ENCODE results near the gene GLI3.

The GLI3 gene

DNA sequence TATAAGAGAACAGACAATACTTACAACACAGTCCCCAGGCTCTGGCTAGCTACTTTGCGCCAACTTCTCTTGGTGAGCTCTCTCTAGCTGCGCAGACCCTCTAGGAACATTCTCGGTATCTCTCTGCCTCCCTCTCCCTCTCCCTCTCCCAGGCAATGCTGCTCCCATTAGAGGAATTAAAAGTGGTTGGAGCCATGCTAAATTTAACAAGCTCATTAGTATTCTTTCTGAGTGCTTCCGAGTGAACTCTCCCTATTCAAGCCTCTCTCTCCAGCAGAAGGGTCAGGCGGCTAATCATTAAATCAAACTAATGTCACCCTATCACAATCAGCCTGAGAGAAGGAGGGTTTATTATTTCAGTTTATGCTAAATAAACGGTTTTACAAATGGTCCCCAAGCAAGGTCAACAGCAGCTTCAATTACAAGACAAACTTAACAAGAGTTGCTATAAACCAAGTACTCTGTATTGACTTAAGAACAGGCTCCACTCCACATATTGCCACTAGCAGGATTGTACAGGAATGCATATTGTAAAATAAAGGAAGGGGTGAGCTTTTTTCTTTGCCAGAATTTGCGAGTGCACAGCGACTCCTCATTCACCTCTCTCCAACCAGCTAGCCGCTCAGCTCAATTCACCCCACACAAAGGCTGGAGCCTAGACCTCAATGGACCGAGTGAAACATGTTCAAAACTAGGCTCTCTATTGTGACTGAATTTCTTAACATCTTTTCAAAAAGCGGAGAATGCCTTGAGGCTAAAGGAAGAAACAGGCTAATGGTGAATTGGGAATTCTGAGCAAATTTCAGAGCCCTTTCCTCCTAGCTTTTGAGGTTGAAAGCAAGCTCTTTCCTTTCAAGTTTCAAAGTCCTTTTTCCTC is 84.4 kb downstream of the GLI3 start:
- no peak for ATAC-seq (ENCODE audit: low read depth)
- no peak for DNase-seq (ENCODE audit: low spot score)
- Histone ChIP-seq H3K27me3 (ENCODE audit: insufficient read depth, poor library complexity, severe bottlenecking) (no peaks in the 10 kb centered on the region), H3K9me3 (ENCODE audit: severe bottlenecking) (no peaks in the 10 kb centered on the region), H3K4me3 (ENCODE audit: severe bottlenecking) (no peak overlapping the region), H3K4me1 (ENCODE audit: insufficient read depth, poor library complexity, severe bottlenecking) (no peaks in the 10 kb centered on the region), H3K27ac (ENCODE audit: poor library complexity, severe bottlenecking) (no peak overlapping the region), H3K36me3 (ENCODE audit: low read depth) (no peaks in the 10 kb centered on the region)
- TF ChIP-seq, protein P1, sequence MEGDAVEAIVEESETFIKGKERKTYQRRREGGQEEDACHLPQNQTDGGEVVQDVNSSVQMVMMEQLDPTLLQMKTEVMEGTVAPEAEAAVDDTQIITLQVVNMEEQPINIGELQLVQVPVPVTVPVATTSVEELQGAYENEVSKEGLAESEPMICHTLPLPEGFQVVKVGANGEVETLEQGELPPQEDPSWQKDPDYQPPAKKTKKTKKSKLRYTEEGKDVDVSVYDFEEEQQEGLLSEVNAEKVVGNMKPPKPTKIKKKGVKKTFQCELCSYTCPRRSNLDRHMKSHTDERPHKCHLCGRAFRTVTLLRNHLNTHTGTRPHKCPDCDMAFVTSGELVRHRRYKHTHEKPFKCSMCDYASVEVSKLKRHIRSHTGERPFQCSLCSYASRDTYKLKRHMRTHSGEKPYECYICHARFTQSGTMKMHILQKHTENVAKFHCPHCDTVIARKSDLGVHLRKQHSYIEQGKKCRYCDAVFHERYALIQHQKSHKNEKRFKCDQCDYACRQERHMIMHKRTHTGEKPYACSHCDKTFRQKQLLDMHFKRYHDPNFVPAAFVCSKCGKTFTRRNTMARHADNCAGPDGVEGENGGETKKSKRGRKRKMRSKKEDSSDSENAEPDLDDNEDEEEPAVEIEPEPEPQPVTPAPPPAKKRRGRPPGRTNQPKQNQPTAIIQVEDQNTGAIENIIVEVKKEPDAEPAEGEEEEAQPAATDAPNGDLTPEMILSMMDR (IDR thresholded peaks at IDR 0.05; ENCODE audit: poor library complexity, severe bottlenecking), result no peak

DNA sequence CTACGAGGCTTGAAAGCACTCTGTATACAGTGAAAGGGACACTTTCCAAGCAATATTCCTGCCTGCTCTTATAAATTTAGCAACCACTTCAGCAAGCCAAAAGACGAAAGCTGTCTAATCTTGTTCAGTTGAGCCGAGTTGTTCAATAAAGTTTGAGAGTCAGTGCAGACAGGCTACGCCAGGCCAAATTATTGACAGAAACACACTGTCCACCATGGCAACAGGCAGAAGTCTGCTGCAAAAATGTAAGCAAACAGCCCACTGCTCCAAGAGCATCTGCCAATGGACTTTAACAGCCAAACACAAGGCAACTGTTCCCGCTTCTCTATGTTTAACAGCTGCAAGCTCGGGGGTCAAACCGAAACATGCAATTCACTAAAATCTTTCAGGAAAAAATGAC is 85.7 kb downstream of the GLI3 start:
- no peak for ATAC-seq (ENCODE audit: low read depth)
- Histone ChIP-seq H3K4me1 (ENCODE audit: insufficient read depth, poor library complexity, severe bottlenecking) (no peaks in the 10 kb centered on the region), H3K4me3 (ENCODE audit: severe bottlenecking) (no peak overlapping the region), H3K36me3 (ENCODE audit: low read depth) (no peaks in the 10 kb centered on the region), H3K9me3 (ENCODE audit: severe bottlenecking) (no peaks in the 10 kb centered on the region), H3K27me3 (ENCODE audit: insufficient read depth, poor library complexity, severe bottlenecking) (no peaks in the 10 kb centered on the region), H3K27ac (ENCODE audit: poor library complexity, severe bottlenecking) (no peak overlapping the region)
- TF ChIP-seq, protein P1 (IDR thresholded peaks at IDR 0.05; ENCODE audit: poor library complexity, severe bottlenecking), result no peak
- no peak for DNase-seq (ENCODE audit: low spot score)

DNA sequence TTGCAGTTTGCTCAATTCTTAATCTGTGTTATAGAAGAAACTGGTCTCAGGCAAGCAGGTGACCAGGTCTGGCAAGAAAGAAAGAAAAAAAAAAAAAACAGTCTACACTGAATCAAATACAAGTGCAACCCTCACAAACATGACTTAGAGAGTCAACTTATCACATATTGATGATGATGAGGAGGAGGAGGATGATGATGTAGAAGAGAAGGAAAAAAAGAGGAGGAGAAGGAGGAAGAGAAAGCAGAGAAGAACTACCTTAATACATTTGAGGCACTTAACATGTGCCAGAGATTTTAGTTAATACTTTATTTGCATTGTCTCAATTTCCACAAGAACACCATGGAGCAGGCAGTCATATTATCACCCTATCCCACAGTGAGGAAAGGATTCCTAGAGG is 91.5 kb downstream of the GLI3 start:
- Histone ChIP-seq H3K4me3 (ENCODE audit: severe bottlenecking) (no peak overlapping the region), H3K4me1 (ENCODE audit: insufficient read depth, poor library complexity, severe bottlenecking) (no peaks in the 10 kb centered on the region), H3K27me3 (ENCODE audit: insufficient read depth, poor library complexity, severe bottlenecking) (no peaks in the 10 kb centered on the region), H3K36me3 (ENCODE audit: low read depth) (no peaks in the 10 kb centered on the region), H3K27ac (ENCODE audit: poor library complexity, severe bottlenecking) (no peak overlapping the region), H3K9me3 (ENCODE audit: severe bottlenecking) (no peaks in the 10 kb centered on the region)
- no peak for ATAC-seq (ENCODE audit: low read depth)
- no peak for DNase-seq (ENCODE audit: low spot score)
- TF ChIP-seq, protein P1 (IDR thresholded peaks at IDR 0.05; ENCODE audit: poor library complexity, severe bottlenecking), result no peak

DNA sequence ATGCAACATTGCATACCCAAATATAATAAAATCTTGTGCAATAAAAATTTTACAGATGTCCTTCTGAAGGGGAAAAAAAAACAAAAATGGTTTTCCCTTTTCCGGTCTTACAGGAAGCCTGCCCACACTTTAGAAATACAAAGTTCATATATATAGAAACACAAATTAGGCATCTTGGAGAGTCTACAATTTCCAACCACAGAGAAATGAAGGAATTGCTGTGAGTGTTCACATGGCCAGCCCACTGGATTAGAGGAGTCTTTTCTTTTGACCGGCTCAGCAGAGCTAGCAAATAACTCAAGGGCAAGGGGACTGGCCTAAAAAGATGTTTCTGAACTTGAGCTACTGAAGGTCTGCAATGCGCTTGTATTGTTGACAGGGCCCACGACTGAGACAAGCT is 92.4 kb downstream of the GLI3 start:
- Histone ChIP-seq H3K27ac (ENCODE audit: poor library complexity, severe bottlenecking) (no peak overlapping the region), H3K4me3 (ENCODE audit: severe bottlenecking) (no peak overlapping the region), H3K36me3 (ENCODE audit: low read depth) (no peaks in the 10 kb centered on the region), H3K4me1 (ENCODE audit: insufficient read depth, poor library complexity, severe bottlenecking) (no peaks in the 10 kb centered on the region), H3K27me3 (ENCODE audit: insufficient read depth, poor library complexity, severe bottlenecking) (no peaks in the 10 kb centered on the region), H3K9me3 (ENCODE audit: severe bottlenecking) (no peaks in the 10 kb centered on the region)
- DNase-seq (ENCODE audit: low spot score) (no peak), ATAC-seq (ENCODE audit: low read depth) (no peak)
- TF ChIP-seq, protein P1 (IDR thresholded peaks at IDR 0.05; ENCODE audit: poor library complexity, severe bottlenecking), result no peak

Measured in RWPE2 (cell line).